Osteoblast (primary cell): ENCODE measurements around the gene TMEM63B. TPM values are rescaled to one million over a fixed set of nuclear protein-coding genes. Genes with fewer than 3 reads are reported as not detected.

Source experiments
- DNase-seq: peaks from one replicate; pipeline ENCODE4 v3.0.0; 2011; ENCODE audit warnings: low spot score, mixed read lengths; ENCODE audit not compliant: insufficient read length; ENCODE audit errors: missing footprints
- H2AFZ ChIP-seq: 2 replicates; pipeline ENCODE4 v1.6.0; 2011; ENCODE audit warnings: mild to moderate bottlenecking, low read length
- H3K27ac ChIP-seq: 2 replicates; pipeline ENCODE4 v1.5.1; 2011; ENCODE audit warnings: mild to moderate bottlenecking, low read depth, low read length, moderate library complexity
- H3K27me3 ChIP-seq: 2 replicates; pipeline ENCODE4 v1.6.0; 2012; ENCODE audit warnings: mild to moderate bottlenecking, control low read depth, inconsistent platforms, low read length, moderate library complexity; ENCODE audit not compliant: insufficient read depth
- H3K36me3 ChIP-seq: 2 replicates; pipeline ENCODE4 v1.5.1; 2011; ENCODE audit warnings: mild to moderate bottlenecking, low read length, control low read depth, moderate library complexity; ENCODE audit not compliant: insufficient read depth
- H3K4me1 ChIP-seq: 2 replicates; pipeline ENCODE4 v1.5.1; 2011; ENCODE audit warnings: mild to moderate bottlenecking, low read length, control low read depth, moderate library complexity; ENCODE audit not compliant: insufficient read depth
- H3K4me2 ChIP-seq: 2 replicates; pipeline ENCODE4 v1.6.0; 2011; ENCODE audit warnings: mild to moderate bottlenecking, low read length; ENCODE audit not compliant: insufficient read depth
- H3K4me3 ChIP-seq: fragments of 200-600 bp; sonication (generic); 3 replicates; pipeline ENCODE4 v1.5.1; 2012; ENCODE audit warnings: mild to moderate bottlenecking, low read length, inconsistent platforms; ENCODE audit not compliant: insufficient read depth
- H3K79me2 ChIP-seq: 2 replicates; pipeline ENCODE4 v1.6.0; 2012; ENCODE audit warnings: mild to moderate bottlenecking, low read length, control low read depth, inconsistent platforms; ENCODE audit not compliant: insufficient read depth
- H3K9me3 ChIP-seq: 2 replicates; pipeline ENCODE4 v1.5.1; 2011; ENCODE audit warnings: low read depth, low read length, control low read depth
- H4K20me1 ChIP-seq: 2 replicates; pipeline ENCODE4 v1.6.0; 2012; ENCODE audit warnings: mild to moderate bottlenecking, low read length, control low read depth; ENCODE audit not compliant: insufficient read depth
- CTCF ChIP-seq: IDR thresholded peaks from 2 replicates; pipeline ENCODE4 v1.5.1; 2011; ENCODE audit warnings: mild to moderate bottlenecking, low read depth, low read length, moderate library complexity; ENCODE audit errors: extremely low read depth
- total RNA-seq: library from RNA; depleted of rRNA; stranded (reverse); fragments of >200 nt; gene quantifications from 2 replicates; pipeline ENCODE4 v1.2.3, GENCODE V29; 2012

TMEM63B gene
- total RNA-seq, 1 donor = 36.6 TPM

- H3K9me3 ChIP-seq = no peaks in the 10 kb centered on the region
- no peaks in the 10 kb centered on the region for H3K27me3 ChIP-seq
- H3K4me3 ChIP-seq = peak overlapping the region; percentile 37
- TF ChIP-seq CTCF = no peak
- peak overlapping the region; percentile 59 for H2AFZ ChIP-seq
- peak overlapping the region; percentile 55 for H3K4me2 ChIP-seq
- peaks cover 15% of the 10 kb centered on the region for H3K4me1 ChIP-seq
- H3K36me3 ChIP-seq = peaks cover 22% of the 10 kb centered on the region
- DNase-seq = peak; percentile 99
- H3K79me2 ChIP-seq = peaks cover 53% of the 10 kb centered on the region
- H3K27ac ChIP-seq = no peak overlapping the region
- peaks cover 25% of the 10 kb centered on the region for H4K20me1 ChIP-seq
These were observed 5.9 kb downstream of the TMEM63B start for GRCh38 chr6:44133003-44133931.

- no peak overlapping the region for H3K27ac ChIP-seq
- no peaks in the 10 kb centered on the region for H3K27me3 ChIP-seq
- no peak overlapping the region for H2AFZ ChIP-seq
- peaks cover 23% of the 10 kb centered on the region for H3K36me3 ChIP-seq
- DNase-seq = no peak
- no peak for TF ChIP-seq CTCF
- H3K79me2 ChIP-seq = peaks cover 45% of the 10 kb centered on the region
- peaks cover 8% of the 10 kb centered on the region for H3K4me1 ChIP-seq
- H3K9me3 ChIP-seq = no peaks in the 10 kb centered on the region
- H4K20me1 ChIP-seq = peaks cover 20% of the 10 kb centered on the region
- no peak overlapping the region for H3K4me3 ChIP-seq
- no peak overlapping the region for H3K4me2 ChIP-seq
These were observed 6.8 kb downstream of the TMEM63B start for GRCh38 chr6:44133981-44134711.

GRCh38 chr6:44135173-44135758 lies 7.9 kb downstream of the TMEM63B start:
- H4K20me1 ChIP-seq = peaks cover 20% of the 10 kb centered on the region
- no peak for TF ChIP-seq CTCF
- H3K4me1 ChIP-seq = peaks cover 8% of the 10 kb centered on the region
- no peak overlapping the region for H2AFZ ChIP-seq
- peaks cover 36% of the 10 kb centered on the region for H3K79me2 ChIP-seq
- no peaks in the 10 kb centered on the region for H3K27me3 ChIP-seq
- H3K27ac ChIP-seq = no peak overlapping the region
- DNase-seq = no peak
- H3K9me3 ChIP-seq = no peaks in the 10 kb centered on the region
- H3K4me2 ChIP-seq = no peak overlapping the region
- peaks cover 33% of the 10 kb centered on the region for H3K36me3 ChIP-seq
- H3K4me3 ChIP-seq = no peak overlapping the region
